Measurements from ENCODE around the gene PLXNA1.

DNA sequence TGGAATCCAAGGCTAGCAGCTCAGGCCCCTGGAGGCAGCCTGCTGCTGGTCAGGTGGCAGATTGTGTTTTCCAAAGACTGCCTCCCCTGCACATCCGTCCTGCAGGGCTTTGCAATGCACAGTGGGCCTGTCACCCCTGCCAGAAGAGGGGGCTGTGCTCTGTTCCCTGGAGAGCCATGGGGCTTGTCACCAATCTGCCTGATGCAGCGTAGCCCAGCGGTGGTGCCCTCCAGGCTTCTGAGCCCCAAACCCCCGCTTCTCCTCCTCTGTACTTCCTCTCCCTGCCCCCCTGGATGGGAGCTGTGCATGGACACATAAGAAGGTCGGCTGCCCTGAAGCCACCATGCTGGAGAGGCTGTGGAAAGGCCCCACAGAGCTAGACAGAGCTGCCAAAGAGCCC, 10.0 kb upstream of the PLXNA1 start:
- TF ChIP-seq, protein P1, sequence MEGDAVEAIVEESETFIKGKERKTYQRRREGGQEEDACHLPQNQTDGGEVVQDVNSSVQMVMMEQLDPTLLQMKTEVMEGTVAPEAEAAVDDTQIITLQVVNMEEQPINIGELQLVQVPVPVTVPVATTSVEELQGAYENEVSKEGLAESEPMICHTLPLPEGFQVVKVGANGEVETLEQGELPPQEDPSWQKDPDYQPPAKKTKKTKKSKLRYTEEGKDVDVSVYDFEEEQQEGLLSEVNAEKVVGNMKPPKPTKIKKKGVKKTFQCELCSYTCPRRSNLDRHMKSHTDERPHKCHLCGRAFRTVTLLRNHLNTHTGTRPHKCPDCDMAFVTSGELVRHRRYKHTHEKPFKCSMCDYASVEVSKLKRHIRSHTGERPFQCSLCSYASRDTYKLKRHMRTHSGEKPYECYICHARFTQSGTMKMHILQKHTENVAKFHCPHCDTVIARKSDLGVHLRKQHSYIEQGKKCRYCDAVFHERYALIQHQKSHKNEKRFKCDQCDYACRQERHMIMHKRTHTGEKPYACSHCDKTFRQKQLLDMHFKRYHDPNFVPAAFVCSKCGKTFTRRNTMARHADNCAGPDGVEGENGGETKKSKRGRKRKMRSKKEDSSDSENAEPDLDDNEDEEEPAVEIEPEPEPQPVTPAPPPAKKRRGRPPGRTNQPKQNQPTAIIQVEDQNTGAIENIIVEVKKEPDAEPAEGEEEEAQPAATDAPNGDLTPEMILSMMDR (IDR thresholded peaks at IDR 0.05; ENCODE audit: insufficient read depth, low read length, poor library complexity, severe bottlenecking) = no peak
- TF ChIP-seq EZH2phosphoT487 (conservative IDR thresholded peaks at IDR 0.05; ENCODE audit: low read length) = no peak

All from SU-DHL-6 (cell line).